GM18873 (cell line): Measurements from ENCODE around the gene MRPL51.
"Not testable (repeated sequence)": the region's sequence is repeated elsewhere in the genome, so short reads cannot be mapped to it uniquely, and the experiment has no call there.

Experiments
- ATAC-seq: cut with Tn5 transposase; IDR thresholded peaks from one replicate; pipeline ENCODE4 v1.9.1; 2021; ENCODE audit warnings: mild to moderate bottlenecking, moderate library complexity, moderate number of reproducible peaks; ENCODE audit not compliant: unreplicated experiment, low FRiP score

MRPL51 gene

GRCh38 chr12:6490673-6491072, 2.4 kb downstream of the MRPL51 start:
- not testable (repeated sequence) for ATAC-seq

DNA sequence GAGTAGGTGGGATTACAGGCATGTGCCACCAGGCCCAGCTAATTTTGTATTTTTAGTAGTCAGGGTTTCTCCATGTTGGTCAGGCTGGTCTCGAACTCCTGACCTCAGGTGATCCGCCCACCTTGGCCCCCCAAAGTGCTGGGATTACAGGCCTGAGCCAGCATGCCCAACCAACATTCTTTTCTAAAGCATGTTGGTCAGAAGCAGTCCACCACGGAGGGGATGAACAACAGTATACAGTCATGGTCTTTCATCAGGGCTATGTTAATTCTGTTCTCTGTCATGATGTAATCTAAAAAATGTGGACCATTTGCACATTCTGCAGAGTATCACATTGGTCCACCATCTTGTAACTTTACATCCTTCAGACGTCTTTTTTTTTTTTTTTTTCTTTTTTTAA, 3.6 kb downstream of the MRPL51 start:
- ATAC-seq, result no peak

DNA sequence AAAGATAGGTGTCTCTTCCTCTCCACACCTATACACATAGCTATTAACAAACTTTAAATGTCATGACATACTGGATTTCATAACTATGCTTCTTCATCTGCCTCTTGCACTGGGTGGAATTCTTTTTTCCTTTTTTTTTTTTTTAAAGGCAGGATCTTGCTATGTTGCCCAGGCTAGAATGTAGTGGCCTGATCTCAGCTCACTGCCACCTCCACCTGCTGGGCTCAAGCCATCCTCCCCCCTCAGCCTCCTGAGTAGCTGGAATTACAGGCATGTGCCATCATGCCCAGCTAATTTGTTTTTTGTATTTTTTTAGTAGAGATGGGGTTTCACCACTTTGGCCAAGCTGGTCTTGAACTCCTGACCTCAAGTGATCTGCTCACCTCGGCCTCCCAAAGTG, 4.8 kb downstream of the MRPL51 start:
- no peak for ATAC-seq

DNA sequence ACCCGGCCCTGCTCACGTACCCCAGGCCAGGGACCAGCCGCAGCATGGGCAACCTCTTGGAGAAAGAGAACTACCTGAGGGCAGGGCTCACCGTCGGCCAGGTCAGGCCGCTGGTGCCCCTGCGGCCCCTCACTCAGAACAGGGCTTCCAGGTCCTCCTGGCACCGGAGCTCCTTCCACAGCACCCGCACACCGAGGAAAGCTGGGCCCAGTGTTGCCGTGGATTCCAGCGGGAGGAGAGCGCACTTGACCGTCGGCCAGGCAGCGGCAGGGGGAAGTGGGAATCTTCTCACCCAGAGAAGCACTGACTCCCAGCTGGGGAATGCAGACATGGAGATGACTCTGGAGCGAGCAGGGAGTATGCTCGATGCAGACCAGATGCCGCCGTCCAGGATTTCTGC, 14.6 kb downstream of the MRPL51 start:
- no peak for ATAC-seq

DNA sequence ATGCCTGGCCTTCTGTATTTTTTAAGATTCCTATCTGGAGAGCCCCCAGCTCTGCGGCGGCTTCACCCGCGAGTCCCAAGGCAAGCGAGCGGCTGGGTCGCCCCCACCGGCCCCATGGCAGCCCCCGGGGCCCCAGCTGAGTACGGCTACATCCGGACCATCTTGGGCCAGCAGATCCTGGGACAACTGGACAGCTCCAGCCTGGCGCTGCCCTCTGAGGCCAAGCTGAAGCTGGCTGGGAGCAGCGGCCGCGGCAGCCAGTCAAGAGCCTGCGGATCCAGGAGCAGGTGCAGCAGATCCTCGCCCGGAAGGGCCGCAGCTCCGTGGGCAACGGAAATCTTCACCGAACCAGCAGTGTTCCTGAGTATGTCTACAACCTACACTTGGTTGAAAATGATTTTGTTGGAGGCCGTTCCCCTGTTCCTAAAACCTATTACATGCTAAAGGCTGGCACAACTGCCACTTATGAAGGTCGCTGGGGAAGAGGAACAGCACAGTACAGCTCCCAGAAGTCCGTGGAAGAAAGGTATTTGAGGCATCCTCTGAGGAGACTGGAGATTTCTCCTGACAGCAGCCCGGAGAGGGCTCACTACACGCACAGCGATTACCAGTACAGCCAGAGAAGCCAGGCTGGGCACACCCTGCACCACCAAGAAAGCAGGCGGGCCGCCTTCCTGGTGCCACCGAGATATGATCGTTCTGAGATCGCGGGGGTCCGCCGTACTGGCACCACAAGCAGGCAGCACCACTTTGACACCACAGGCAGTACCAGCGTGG, 15.3 kb downstream of the MRPL51 start:
- not testable (repeated sequence) for ATAC-seq

DNA sequence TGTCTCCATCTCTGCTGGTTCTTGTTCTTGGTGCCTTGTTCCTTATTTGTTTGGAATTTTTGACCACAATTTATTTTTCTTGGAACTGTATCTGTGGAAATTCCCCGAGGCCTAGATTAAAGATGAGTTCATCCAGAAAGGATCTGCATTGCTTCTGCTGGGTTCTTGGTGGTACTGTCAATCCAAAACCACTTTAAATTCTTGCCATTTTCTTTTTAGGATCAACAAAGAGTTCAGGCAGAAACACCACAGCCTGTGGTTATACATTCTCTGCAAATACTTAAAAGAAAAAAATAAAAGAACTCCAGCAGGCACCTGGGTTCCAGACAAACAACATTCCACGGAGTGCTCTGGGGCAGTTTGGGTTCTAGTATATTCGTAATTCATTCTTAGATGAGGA, 16.6 kb downstream of the MRPL51 start:
- ATAC-seq, result no peak

- ATAC-seq, result not testable (repeated sequence)
Observed at GRCh38 chr12:6475233-6475975, 17.7 kb downstream of the MRPL51 start.

- ATAC-seq, result no peak
Observed at GRCh38 chr12:6472491-6472890, 20.6 kb downstream of the MRPL51 start.

DNA sequence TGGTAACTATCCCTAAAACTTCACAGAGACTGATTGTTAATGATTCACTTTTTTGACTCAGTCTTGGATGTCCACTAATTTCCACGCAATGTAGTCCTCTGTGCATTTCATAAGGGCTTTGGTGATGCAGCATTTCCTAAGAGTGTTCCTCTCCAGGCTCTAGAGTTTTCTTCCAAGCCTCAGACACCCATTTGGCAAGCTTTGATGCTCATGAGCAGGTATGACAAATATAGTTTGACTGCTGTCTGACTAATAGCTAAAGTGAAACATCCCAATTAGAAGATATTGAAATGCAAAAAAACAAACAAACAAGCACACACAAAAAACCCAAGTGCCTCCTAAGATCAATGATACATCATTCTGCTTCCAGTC, 21.1 kb downstream of the MRPL51 start:
- ATAC-seq, result no peak

DNA sequence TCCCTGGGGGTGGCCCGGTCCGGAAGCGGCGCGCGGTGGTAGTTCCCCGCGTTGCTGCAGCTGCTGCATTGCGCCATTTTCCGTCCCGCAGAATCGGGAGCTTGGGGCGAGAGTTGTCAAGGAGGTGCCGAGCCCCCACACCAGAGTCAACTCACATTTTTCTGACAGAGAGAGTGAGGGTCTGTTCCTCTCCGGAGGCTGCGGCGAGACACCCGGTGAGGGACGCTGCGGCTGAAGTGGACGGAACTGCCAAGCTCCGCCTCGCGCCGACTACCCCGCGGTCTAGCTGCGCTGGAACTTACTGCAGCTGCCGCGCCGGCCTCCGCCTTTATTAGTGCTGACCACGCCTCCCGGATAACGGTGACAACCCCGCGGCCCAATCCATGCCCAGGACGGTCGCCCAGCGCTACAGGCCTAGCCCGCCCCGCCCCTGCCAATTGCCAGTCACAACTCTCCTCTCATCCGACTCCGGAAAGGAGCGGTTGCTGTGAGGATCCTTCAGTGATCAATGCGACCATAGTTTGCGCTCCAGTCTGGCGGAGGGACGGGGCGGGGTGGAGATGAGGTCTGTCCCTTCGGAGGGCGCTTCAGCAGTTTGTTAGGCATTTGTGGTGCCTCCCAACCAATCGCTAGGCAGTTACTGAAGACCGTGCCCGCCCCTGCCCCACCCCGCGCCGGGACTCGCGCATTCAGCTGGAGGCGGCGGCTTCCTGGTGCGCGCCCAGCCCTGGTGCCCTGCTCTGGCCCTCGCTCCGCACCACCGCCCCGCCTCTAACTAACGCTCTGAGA, 22.5 kb downstream of the MRPL51 start, which contains the start of gene VAMP1:
Gene VAMP1, minus strand, starts transcription at position 303 of the 789 bp plus-strand sequence. Its CDS starts 146 bp downstream, at position 157.
- peak; percentile 81 for ATAC-seq

- no peak for ATAC-seq
Observed at GRCh38 chr12:6469609-6470374, 23.3 kb downstream of the MRPL51 start.

DNA sequence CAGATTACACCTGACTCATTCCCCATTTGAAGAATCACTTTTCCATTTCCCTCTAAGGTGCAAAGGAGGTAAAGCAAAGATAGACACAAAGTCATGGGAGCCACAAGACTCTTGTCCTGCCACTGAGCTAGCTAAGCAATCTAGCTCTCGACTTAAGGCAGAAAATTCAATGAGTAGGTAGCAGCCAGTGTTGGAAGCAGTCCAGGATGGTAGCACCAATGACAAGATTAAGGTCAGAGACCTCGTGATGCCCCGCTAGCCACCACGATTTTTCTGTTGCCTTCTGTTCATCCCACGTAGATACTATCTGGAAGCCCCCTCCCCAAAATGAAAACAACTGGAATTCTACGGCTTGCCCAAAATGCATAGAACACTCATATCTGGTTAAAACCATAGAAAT, 24.0 kb downstream of the MRPL51 start:
- no peak for ATAC-seq

GRCh38 chr12:6468283-6468575, 24.8 kb downstream of the MRPL51 start:
- no peak for ATAC-seq

GRCh38 chr12:6467571-6468282, 25.3 kb downstream of the MRPL51 start:
- ATAC-seq, result not testable (repeated sequence)

DNA sequence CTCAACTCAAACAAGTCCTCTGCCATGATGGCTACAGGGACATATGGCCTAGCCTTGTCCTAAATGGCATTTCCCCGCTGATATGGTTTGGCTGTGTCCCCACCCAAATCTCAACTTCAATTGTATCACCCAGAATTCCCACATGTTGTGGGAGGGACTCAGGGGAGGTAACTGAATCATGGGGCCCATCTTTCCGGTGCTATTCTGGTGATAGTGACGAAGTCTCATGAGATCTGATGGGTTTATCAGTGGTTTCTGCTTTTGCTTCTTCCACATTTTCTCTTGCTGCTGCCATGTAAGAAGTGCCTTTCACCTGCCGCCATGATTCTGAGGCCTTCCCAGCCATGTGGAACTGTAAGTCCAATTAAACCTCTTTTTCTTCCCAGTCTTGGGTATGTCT, 26.3 kb downstream of the MRPL51 start:
- not testable (repeated sequence) for ATAC-seq

DNA sequence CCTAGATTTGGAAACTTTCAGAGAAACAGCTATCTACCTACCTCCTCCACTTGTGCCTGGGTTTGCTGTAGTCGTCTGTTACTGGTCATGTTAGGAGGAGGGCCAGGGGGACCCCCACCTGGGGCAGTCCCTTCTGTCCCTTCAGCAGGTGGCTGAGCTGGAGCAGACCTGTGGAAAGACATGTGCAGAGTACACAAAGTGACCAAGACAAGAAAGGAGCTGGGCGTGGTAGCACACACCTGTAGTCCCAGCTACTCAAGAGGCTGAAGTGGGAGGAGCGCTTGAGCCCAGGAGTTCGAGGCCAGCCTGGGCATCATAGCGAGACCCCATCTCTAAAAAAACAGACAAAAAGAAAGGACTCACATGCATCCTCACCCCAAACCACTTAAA, 26.9 kb downstream of the MRPL51 start:
- no peak for ATAC-seq

DNA sequence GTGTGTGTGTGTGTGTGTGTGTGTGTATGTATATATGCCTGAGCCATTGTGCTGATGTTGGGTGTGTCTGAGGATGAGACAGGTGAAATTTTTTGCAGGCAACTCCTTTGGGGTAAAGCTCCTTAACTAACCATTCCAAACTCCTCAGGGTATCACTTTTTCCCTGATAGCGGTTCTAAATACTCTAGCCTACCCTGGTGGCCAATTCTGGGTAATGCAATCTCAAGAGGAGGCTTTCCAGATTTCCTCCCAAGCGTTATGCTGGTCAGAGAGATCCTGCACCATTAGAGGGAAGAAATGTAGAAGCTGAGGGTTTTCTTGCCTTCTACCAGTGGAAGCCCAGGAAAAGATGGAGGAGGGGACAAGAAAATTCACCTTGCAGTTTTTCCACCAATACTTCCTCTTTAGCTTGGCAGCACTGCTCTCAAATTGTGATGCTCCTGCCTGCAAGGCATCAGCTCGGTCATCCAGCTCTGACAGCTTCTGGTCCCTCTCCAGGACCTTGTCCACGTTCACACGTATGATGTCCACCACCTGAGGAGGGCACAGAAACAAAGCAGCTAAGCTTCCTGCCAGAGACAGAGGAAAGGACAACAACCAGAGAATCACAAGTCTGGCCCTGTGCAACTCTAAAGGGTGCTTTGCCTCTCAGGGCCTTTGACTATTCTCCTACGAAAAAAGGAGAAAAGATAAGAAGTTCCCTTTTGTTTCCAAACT, 27.4 kb downstream of the MRPL51 start:
- ATAC-seq, result no peak

- no peak for ATAC-seq
Observed at GRCh38 chr12:6464531-6464930, 28.5 kb downstream of the MRPL51 start.

DNA sequence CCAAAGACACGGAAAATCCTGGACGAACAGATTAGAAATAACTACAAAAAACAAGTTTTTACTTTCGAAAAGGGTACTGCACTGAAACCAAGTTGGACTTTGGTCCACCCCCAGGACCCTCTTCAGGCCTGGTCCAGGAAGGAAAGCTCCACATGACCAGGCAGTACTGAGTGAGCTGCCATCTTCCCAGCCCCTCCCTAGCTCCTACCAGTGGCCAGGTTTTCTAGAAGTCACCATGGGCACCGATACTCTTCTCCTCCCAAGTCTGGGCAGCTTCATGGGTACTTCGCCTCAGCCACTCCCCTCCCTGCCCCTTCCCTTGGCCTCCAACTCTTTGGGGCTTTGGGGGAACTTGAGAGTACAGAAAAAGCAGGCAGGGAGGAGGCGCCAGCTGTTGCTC, 29.2 kb downstream of the MRPL51 start:
- ATAC-seq, result no peak
